Left lung (tissue), 10 donors: ENCODE data around the gene TYMP. TPM values are rescaled to one million over a fixed set of nuclear protein-coding genes. Genes with fewer than 3 reads are reported as not detected.
"Not testable (repeated sequence)": the region's sequence is repeated elsewhere in the genome, so short reads cannot be mapped to it uniquely, and the experiment has no call there.

Experiments
- ATAC-seq: fragments of 200-7000 bp; cut with Tn5 transposase; one replicate; pipeline ENCODE4 v1.9.1; 2020; ENCODE audit warnings: moderate library complexity
- DNase-seq, 4 donors: peaks; one replicate each; pipeline ENCODE4 v3.0.0-alpha.2; 2013 to 2020
- H3K27ac ChIP-seq, 2 donors: fragments of 200-600 bp; sonication (generic) in 1 of 2; one replicate each; pipeline versions ENCODE4 v1.5.0 to v1.8.0; 2020 to 2021
- H3K27me3 ChIP-seq, 2 donors: fragments of 200-600 bp; sonication (generic) in 1 of 2; one replicate each; pipeline versions ENCODE4 v1.5.0 to v1.8.0; 2020 to 2021
- H3K36me3 ChIP-seq, 2 donors: fragments of 200-600 bp; sonication (generic) in 1 of 2; one replicate each; pipeline versions ENCODE4 v1.5.0 to v1.8.0; 2020 to 2021
- H3K4me1 ChIP-seq, 2 donors: fragments of 200-600 bp; one replicate each; pipeline ENCODE4 v1.8.0; 2021
- H3K4me3 ChIP-seq, 2 donors: fragments of 200-600 bp; sonication (generic) in 1 of 2; one replicate each; pipeline versions ENCODE4 v1.5.0 to v1.8.0; 2020 to 2021; ENCODE audit warnings: mild to moderate bottlenecking in 1 of 2
- H3K9me3 ChIP-seq, 2 donors: fragments of 200-600 bp; sonication (generic) in 1 of 2; one replicate each; pipeline versions ENCODE4 v1.5.0 to v1.8.0; 2020 to 2021
- CTCF ChIP-seq, 2 donors: fragments of 200-600 bp; sonication (generic) in 1 of 2; IDR thresholded peaks; one replicate each; pipeline versions ENCODE4 v1.5.0 to v1.8.0; 2021; ENCODE audit warnings: antibody characterized with exemption in 2 of 2
- intact Hi-C, 2 donors: fragments of 100-400 bp; cut with DNase I; formaldehyde crosslinking; loops; one replicate each; pipeline versions ENCODE4 v1.11.2 to v1.14.2; 2022
- polyA plus RNA-seq, 6 donors: library from polyadenylated mRNA; unstranded; fragments of 120-200 nt; gene quantifications; one replicate each; pipeline ENCODE4 v1.2.1, GENCODE V29; 2013; ENCODE audit not compliant: insufficient read length in 6 of 6
- total RNA-seq, 2 donors: library from RNA; stranded (reverse); fragmentation: NEBNext Ultra II Directional; extraction: Animal tissue kit (Norgen Biotek cat#: 25700); gene quantifications; one replicate each; pipeline ENCODE4 v1.2.1, GENCODE V29; 2021
- donor health status: DM: no; HTN: yes; CAD: no.
- donor health status: DM: no; HTN: no; CAD: no.

The TYMP gene
- total and polyA plus RNA-seq, 8 donors, result 2.6 to 256 (median 3.7) TPM

- intact Hi-C loops, result no loop called here
- DNase-seq (no peak), ATAC-seq (no peak)
- no peak within 1 kb of the TSS for H3K4me3 ChIP-seq
- peaks cover 13 to 73% of the 10 kb centered on the region in 2 donors for H3K4me1 ChIP-seq
- no peak for TF ChIP-seq CTCF (IDR thresholded peaks at IDR 0.05)
- peaks cover 33 to 42% of the 10 kb centered on the region in 2 donors for H3K27me3 ChIP-seq
- no peaks in the 10 kb centered on the region for H3K9me3 ChIP-seq
- peak within 1 kb of the TSS; percentile 79 to 100 for H3K27ac ChIP-seq
- H3K36me3 ChIP-seq, result no peaks in the 10 kb centered on the region
Measured at GRCh38 chr22:50545522-50546325, 15.9 kb upstream of the TYMP start, which contains the start of gene KLHDC7B. Gene KLHDC7B (plus strand): TSS chr22:50545899. CDS start chr22:50546244, 345 bp downstream.

GRCh38 chr22:50544746-50545253, 15.0 kb upstream of the TYMP start:
- no peak for TF ChIP-seq CTCF (IDR thresholded peaks at IDR 0.05)
- H3K27ac ChIP-seq, result peak overlapping the region; percentile 79 to 100

GRCh38 chr22:50544078-50544745, 14.4 kb upstream of the TYMP start:
- Histone ChIP-seq H3K27ac (peak overlapping the region; percentile 79 to 100), H3K36me3 (no peaks in the 10 kb centered on the region), H3K4me3 (peak overlapping the region in 1 of 2 donors; percentile 23), H3K4me1 (peaks cover 26 to 85% of the 10 kb centered on the region in 2 donors), H3K27me3 (peaks cover 29 to 31% of the 10 kb centered on the region in 2 donors), H3K9me3 (no peaks in the 10 kb centered on the region)
- ATAC-seq (peak; percentile 52), DNase-seq (peak; percentile 36 to 98 (median 82))
- TF ChIP-seq CTCF (IDR thresholded peaks at IDR 0.05), result peak; percentile 51 to 57
- intact Hi-C loops, result no loop called here

More at GRCh38 chr22:50544746-50545253, 15.0 kb upstream of the TYMP start:
- Histone ChIP-seq H3K9me3 (no peaks in the 10 kb centered on the region), H3K36me3 (no peaks in the 10 kb centered on the region), H3K4me3 (peak overlapping the region in 1 of 2 donors; percentile 23), H3K27me3 (peaks cover 33 to 37% of the 10 kb centered on the region in 2 donors), H3K4me1 (peaks cover 23 to 82% of the 10 kb centered on the region in 2 donors)
- ATAC-seq, result peak; percentile 29
- peak in 2 of 4 donors; percentile 81 to 85 for DNase-seq
- intact Hi-C loops, result no loop called here

- Histone ChIP-seq H3K4me3 (peak overlapping the region in 1 of 2 donors; percentile 19), H3K27me3 (peaks cover 15 to 17% of the 10 kb centered on the region in 2 donors), H3K36me3 (no peaks in the 10 kb centered on the region), H3K4me1 (peaks cover 29 to 89% of the 10 kb centered on the region in 2 donors), H3K27ac (peak overlapping the region; percentile 98 to 100), H3K9me3 (no peaks in the 10 kb centered on the region)
- no peak for TF ChIP-seq CTCF (IDR thresholded peaks at IDR 0.05)
- intact Hi-C loops, result no loop called here
- no peak for ATAC-seq
- DNase-seq, result peak in 2 of 4 donors; percentile 67 to 86
Measured at GRCh38 chr22:50542416-50542927, 12.7 kb upstream of the TYMP start.

GRCh38 chr22:50541667-50542026, 11.8 kb upstream of the TYMP start:
- Histone ChIP-seq H3K4me3 (peak overlapping the region in 1 of 2 donors; percentile 19), H3K27ac (peak overlapping the region; percentile 98 to 100), H3K4me1 (peaks cover 29 to 95% of the 10 kb centered on the region in 2 donors)
- H3K27me3 ChIP-seq, H3K36me3 ChIP-seq, H3K9me3 ChIP-seq, intact Hi-C loops: not testable (repeated sequence)
- ATAC-seq, result peak; percentile 47
- DNase-seq, result peak in 2 of 4 donors; percentile 78 to 84
